GM12878 (cell line): ENCODE data around the gene GPR31. TPM values are rescaled to one million over a fixed set of nuclear protein-coding genes. Genes with fewer than 3 reads are reported as not detected.

ENCODE experiments used
- ATAC-seq: fragments of 200-7000 bp; cut with Tn5 transposase; 3 replicates; pipeline ENCODE4 v1.9.1; 2020; ENCODE audit warnings: mild to moderate bottlenecking, moderate library complexity
- BruUV-seq: library from RNA; stranded (reverse); fragments of 400-500 nt; replicated peaks from 2 replicates; lab custom pipeline; 2021; lab: Mats Ljungman, UMichigan
- CTCF ChIA-PET: fragments of 300-600 bp; sonication (Branson Sonifier 250); formaldehyde crosslinking; extraction: SDS; loops from one replicate; lab custom pipeline; 2021; ENCODE audit warnings: inconsistent platforms; lab: Yijun Ruan, JAX
- POLR2A ChIA-PET: fragments of 350-600 bp; formaldehyde crosslinking; extraction: SDS; loops from one replicate; lab custom pipeline; 2021; ENCODE audit warnings: inconsistent platforms; lab: Charles Lee
- RAD21 ChIA-PET: fragments of 300-600 bp; sonication (Branson Sonifier 250); formaldehyde crosslinking; loops from one replicate; lab custom pipeline; 2023; ENCODE audit warnings: antibody characterized with exemption; ENCODE audit not compliant: unreplicated experiment; lab: Charles Lee
- SMC1A ChIA-PET: fragments of 300-600 bp; sonication (Branson Sonifier 250); formaldehyde crosslinking; loops from one replicate; lab custom pipeline; 2023; ENCODE audit not compliant: unreplicated experiment, uncharacterized antibody; lab: Charles Lee
- DNase-seq: peaks from one replicate; pipeline ENCODE4 v3.0.0-alpha.2; 2011; ENCODE audit warnings: low read depth, low spot score
- FAIRE-seq: peaks from 3 replicates; lab custom pipeline; 2011; peaks lifted over from hg19 to GRCh38; lab: Jason Lieb, UNC
- H2AFZ ChIP-seq: 2 replicates; pipeline ENCODE4 v1.6.0; 2011; ENCODE audit warnings: low read depth, low read length, control low read depth; ENCODE audit not compliant: control insufficient read depth
- H3K27ac ChIP-seq: 2 replicates; pipeline ENCODE4 v1.5.1; 2011; ENCODE audit warnings: control low read depth; ENCODE audit not compliant: control insufficient read depth, insufficient read depth
- H3K27me3 ChIP-seq, 2 experiments: replicated peaks in 1 of 2; 2 replicates each; pipeline versions ENCODE4 v1.6.0 to v1.6.1; 2011; ENCODE audit warnings: low read length in 1 of 2; ENCODE audit not compliant: control insufficient read depth in 2 of 2, insufficient read depth in 2 of 2
- H3K36me3 ChIP-seq, 2 experiments: 2 replicates each; pipeline ENCODE4 v1.5.1; 2011; ENCODE audit warnings: low read length in 1 of 2; ENCODE audit not compliant: control insufficient read depth in 2 of 2, insufficient read depth in 2 of 2
- H3K4me1 ChIP-seq: 2 replicates; pipeline ENCODE4 v1.6.1; 2011; ENCODE audit warnings: mild to moderate bottlenecking, low read length, moderate library complexity, mixed read lengths; ENCODE audit not compliant: control insufficient read depth, insufficient read depth
- H3K4me2 ChIP-seq: 2 replicates; pipeline ENCODE4 v1.6.0; 2011; ENCODE audit warnings: control low read depth; ENCODE audit not compliant: control insufficient read depth, insufficient read depth
- H3K4me3 ChIP-seq: fragments of 200-600 bp; sonication (generic); 2 replicates; pipeline ENCODE4 v1.5.1; 2016
- H3K79me2 ChIP-seq: 2 replicates; pipeline ENCODE4 v1.6.0; 2011; ENCODE audit warnings: low read length; ENCODE audit not compliant: control insufficient read depth, insufficient read depth
- H3K9ac ChIP-seq: 2 replicates; pipeline ENCODE4 v1.8.0; 2011; ENCODE audit warnings: low read length, control low read depth, mixed read lengths; ENCODE audit not compliant: control insufficient read depth, insufficient read depth
- H3K9me3 ChIP-seq: replicated peaks from 3 replicates; pipeline ENCODE4 v1.5.1; 2011; ENCODE audit warnings: mild to moderate bottlenecking, low read length; ENCODE audit not compliant: control insufficient read depth, insufficient read depth
- H4K20me1 ChIP-seq: 2 replicates; pipeline ENCODE4 v1.6.0; 2011; ENCODE audit not compliant: control insufficient read depth, insufficient read depth
- GATAD2B ChIP-seq: fragments of 450-650 bp; conservative IDR thresholded peaks from 2 replicates; pipeline ENCODE4 v1.6.1; 2017; ENCODE audit warnings: low read depth, mild to moderate bottlenecking, moderate library complexity
- HCFC1 ChIP-seq: fragments of 150-350 bp; IDR thresholded peaks from 2 replicates; pipeline ENCODE4 v1.6.1; 2014; ENCODE audit warnings: low read length
- HDAC2 ChIP-seq: fragments of 200-600 bp; sonication (generic); IDR thresholded peaks from 2 replicates; pipeline ENCODE4 v1.6.1; 2017
- HDGF ChIP-seq: fragments of 450-650 bp; IDR thresholded peaks from 2 replicates; pipeline ENCODE4 v1.6.1; 2016; ENCODE audit warnings: antibody characterized with exemption
- IKZF2 ChIP-seq, 2 experiments: fragments of 450-650 bp; IDR thresholded peaks; 2 replicates each; pipeline ENCODE4 v1.6.1; 2017; ENCODE audit warnings: mild to moderate bottlenecking in 2 of 2, moderate library complexity in 2 of 2
- LARP7 ChIP-seq: fragments of 450-650 bp; IDR thresholded peaks from 2 replicates; pipeline ENCODE4 v1.6.1; 2017; ENCODE audit warnings: mild to moderate bottlenecking
- MTA2 ChIP-seq: fragments of 450-650 bp; IDR thresholded peaks from 2 replicates; pipeline ENCODE4 v1.6.1; 2016; ENCODE audit warnings: low read depth, mild to moderate bottlenecking, moderate library complexity
- MXI1 ChIP-seq: fragments of 150-350 bp; IDR thresholded peaks from 2 replicates; pipeline ENCODE4 v1.6.1; 2011; ENCODE audit warnings: low read depth, mild to moderate bottlenecking, inconsistent platforms, low read length, improper control_type of control experiment
- NRF1 ChIP-seq: conservative IDR thresholded peaks from 2 replicates; pipeline ENCODE4 v1.6.1; 2011; ENCODE audit warnings: mild to moderate bottlenecking, low read depth, low read length, improper control_type of control experiment
- PAX8 ChIP-seq: fragments of 450-650 bp; IDR thresholded peaks from 2 replicates; pipeline ENCODE4 v1.6.1; 2017; ENCODE audit warnings: mild to moderate bottlenecking, moderate library complexity
- POLR2AphosphoS5 ChIP-seq: IDR thresholded peaks from 2 replicates; pipeline ENCODE4 v1.6.1; 2011; ENCODE audit warnings: mild to moderate bottlenecking, low read length, inconsistent platforms
- POU2F2 ChIP-seq: IDR thresholded peaks from 3 replicates; pipeline ENCODE4 v1.6.1; 2011; ENCODE audit warnings: low read depth, mild to moderate bottlenecking, low read length, borderline replicate concordance
- RB1 ChIP-seq: fragments of 450-650 bp; formaldehyde crosslinking; IDR thresholded peaks from 2 replicates; pipeline ENCODE4 v1.6.1; 2017; ENCODE audit warnings: mild to moderate bottlenecking, borderline replicate concordance
- SIN3A ChIP-seq: IDR thresholded peaks from 2 replicates; pipeline ENCODE4 v1.6.1; 2012; ENCODE audit warnings: low read depth, low read length, improper control_type of control experiment
- SMARCA5 ChIP-seq: fragments of 450-650 bp; IDR thresholded peaks from 2 replicates; pipeline ENCODE4 v1.6.1; 2017; ENCODE audit warnings: mild to moderate bottlenecking
- SRF ChIP-seq, 2 experiments: IDR thresholded peaks; 2 replicates each; pipeline ENCODE4 v1.6.1; 2011; ENCODE audit warnings: low read depth in 2 of 2, low read length in 2 of 2, mild to moderate bottlenecking in 1 of 2, moderate library complexity in 1 of 2
- SUZ12 ChIP-seq: fragments of 200-600 bp; sonication (generic); IDR thresholded peaks from one replicate; pipeline ENCODE4 v1.6.1; 2018; ENCODE audit warnings: antibody characterized with exemption, mild to moderate bottlenecking; ENCODE audit not compliant: unreplicated experiment
- TBL1XR1 ChIP-seq: IDR thresholded peaks from 2 replicates; pipeline ENCODE4 v1.6.1; 2012; ENCODE audit warnings: low read depth, low read length, improper control_type of control experiment
- WGBS: methylation state at CpG from one replicate; pipeline ENCODE4 v1.1.6; 2016; ENCODE audit warnings: low lambda C conversion rate; ENCODE audit not compliant: insufficient replicate concordance, insufficient coverage; ENCODE audit errors: missing lambda C conversion rate; 5-methylcytosine and 5-hydroxymethylcytosine counted together
- in situ Hi-C: fragments of 300-500 bp; cut with MboI; formaldehyde crosslinking; loops from 9 replicates; pipeline ENCODE4 v1.14.3; 2018; ENCODE audit warnings: mixed read lengths
- intact Hi-C: fragments of 100-400 bp; cut with micrococcal nuclease; formaldehyde crosslinking; loops from one replicate; pipeline ENCODE4 v1.14.2; 2022; ENCODE audit not compliant: unreplicated experiment
- polyA plus RNA-seq, 11 experiments: library from polyadenylated mRNA; depleted of rRNA in 4 of 11; unstranded in 6 of 11; stranded (reverse) in 5 of 11; fragments of >200 nt; fragmentation: Nextera tagmentation in 4 of 11; fragmentation: Illumina TruSeq in 1 of 11; extraction: Ambion mirVana in 4 of 11; extraction: Trizol in 1 of 11; gene quantifications; 1 replicate in 1 of 11; 2 replicates in 10 of 11; pipeline versions ENCODE4 v1.2.1 to v1.2.3, GENCODE V29; 2011 to 2016; ENCODE audit warnings: inconsistent platforms in 2 of 11, missing spikeins in 2 of 11, low read depth in 1 of 11
- total RNA-seq, 4 experiments: library from RNA; depleted of rRNA in 3 of 4; stranded (reverse); fragments of >200 nt in 3 of 4; fragmentation: Illumina TruSeq in 1 of 4; extraction: Trizol in 1 of 4; gene quantifications; 2 replicates each; pipeline versions ENCODE4 v1.2.1 to v1.2.3, GENCODE V29; 2013 to 2021
- TF ChIP-seq, protein P1 (sequence below), 3 experiments: IDR thresholded peaks in 2 of 3; conservative IDR thresholded peaks in 1 of 3; 2 replicates each; pipeline ENCODE4 v1.5.1; 2011; ENCODE audit warnings: low read depth in 3 of 3, low read length in 3 of 3, mild to moderate bottlenecking in 3 of 3, control low read depth in 2 of 3, moderate library complexity in 2 of 3, inconsistent platforms in 1 of 3, mixed read lengths in 1 of 3; ENCODE audit not compliant: control insufficient read depth in 2 of 3, insufficient read depth in 1 of 3; ENCODE audit errors: extremely low read depth in 1 of 3
- TF ChIP-seq, protein P2 (sequence below): fragments of 450-650 bp; conservative IDR thresholded peaks from 2 replicates; pipeline ENCODE4 v1.6.1; 2017; ENCODE audit warnings: mild to moderate bottlenecking, moderate library complexity
- TF ChIP-seq, protein P3 (sequence below): fragments of 450-650 bp; IDR thresholded peaks from 2 replicates; pipeline ENCODE4 v1.6.1; 2014; ENCODE audit warnings: mild to moderate bottlenecking

Gene GPR31
- total and polyA plus RNA-seq, 10 of the 15 experiments (the other 5 are each of a cell fraction or from before 2014, with no cell fraction given) = not detected

DNA sequence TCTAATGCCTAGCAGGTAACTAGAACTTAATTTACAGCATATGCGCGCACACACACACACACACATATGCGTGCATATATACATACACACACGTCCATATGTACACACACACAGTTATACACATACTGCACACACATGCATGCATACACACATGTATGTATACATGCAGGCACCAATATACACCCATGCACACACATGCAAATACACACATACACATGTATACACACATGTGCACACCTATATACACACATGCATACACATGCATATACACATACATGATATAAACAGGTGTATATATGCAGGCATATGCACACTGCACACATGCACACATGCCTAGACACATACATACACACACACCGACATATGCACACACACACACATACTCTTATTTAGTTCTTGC is 33.0 kb downstream of the GPR31 start:
- Histone ChIP-seq H3K36me3 (no peaks in the 10 kb centered on the region), H3K4me1 (peaks cover 56% of the 10 kb centered on the region), H3K4me2 (peak overlapping the region; percentile 40), H2AFZ (no peak overlapping the region), H3K79me2 (peaks cover 14% of the 10 kb centered on the region), H3K9ac (no peak overlapping the region), H3K27ac (0 out of 2 replicates have a peak overlapping the region, but pooled peaks have one; percentile 9), H3K4me3 (peak overlapping the region; percentile 14; the same call in 1 of the 2 replicates), H4K20me1 (no peaks in the 10 kb centered on the region), H3K27me3 (no peaks in the 10 kb centered on the region), H3K9me3 (peaks cover 5% of the 10 kb centered on the region; the same call in 2 of the 3 replicates)
- ATAC-seq (no peak), DNase-seq (no peak), FAIRE-seq (no peak)
- ChIA-PET SMC1A (interaction anchor here (1.0 to 21.7 kb wide), 15 partner anchors 10 to 174 kb away, joined by 3 to 542 read pairs (median 9); partner anchors contain the start of gene CEP43), POLR2A (interaction anchor here (0.6 to 14.7 kb wide), 10 partner anchors 10 to 171 kb away, joined by 3 to 279 read pairs (median 6); partner anchors contain the start of gene CEP43), RAD21 (interaction anchor here (0.7 to 8.3 kb wide), 16 partner anchors 8 to 350 kb away, joined by 3 to 231 read pairs (median 9); partner anchors contain the start of gene CEP43), CTCF (interaction anchor here (1.1 to 8.1 kb wide), 11 partner anchors 8 to 173 kb away, joined by 3 to 129 read pairs (median 11); no protein-coding TSS in a partner anchor)
- no TSS peak for BruUV-seq
- WGBS = 49% methylated on average over 5 of the region's 5 CpGs
- in situ Hi-C loops (loop anchor here (25.0 kb wide), 1 partner anchor 112 kb away; no protein-coding TSS in a partner anchor), intact Hi-C loops (loop anchor here (5.0 to 10.0 kb wide), 2 partner anchors 127 to 170 kb away; partner anchors contain the start of genes CEP43 and RNASET2)
- TF ChIP-seq HCFC1 = no peak
- no peak for TF ChIP-seq NRF1
- peak; percentile 93; the same call in 1 of the 2 replicates for TF ChIP-seq PAX8
- TF ChIP-seq MTA2 = 0 out of 2 replicates have a peak, but pooled peaks have one; percentile 1
- no peak for TF ChIP-seq RB1
- TF ChIP-seq SMARCA5 = peak; percentile 19; the same call in 1 of the 2 replicates
- TF ChIP-seq HDAC2 = no peak
- no peak for TF ChIP-seq POU2F2
- TF ChIP-seq HDGF = peak; percentile 66; the same call in 1 of the 2 replicates
- TF ChIP-seq SRF (IDR thresholded peaks at IDR 0.05; ENCODE audit: low read depth in 2 of 2, low read length in 2 of 2) = no peak
- TF ChIP-seq, protein P1, sequence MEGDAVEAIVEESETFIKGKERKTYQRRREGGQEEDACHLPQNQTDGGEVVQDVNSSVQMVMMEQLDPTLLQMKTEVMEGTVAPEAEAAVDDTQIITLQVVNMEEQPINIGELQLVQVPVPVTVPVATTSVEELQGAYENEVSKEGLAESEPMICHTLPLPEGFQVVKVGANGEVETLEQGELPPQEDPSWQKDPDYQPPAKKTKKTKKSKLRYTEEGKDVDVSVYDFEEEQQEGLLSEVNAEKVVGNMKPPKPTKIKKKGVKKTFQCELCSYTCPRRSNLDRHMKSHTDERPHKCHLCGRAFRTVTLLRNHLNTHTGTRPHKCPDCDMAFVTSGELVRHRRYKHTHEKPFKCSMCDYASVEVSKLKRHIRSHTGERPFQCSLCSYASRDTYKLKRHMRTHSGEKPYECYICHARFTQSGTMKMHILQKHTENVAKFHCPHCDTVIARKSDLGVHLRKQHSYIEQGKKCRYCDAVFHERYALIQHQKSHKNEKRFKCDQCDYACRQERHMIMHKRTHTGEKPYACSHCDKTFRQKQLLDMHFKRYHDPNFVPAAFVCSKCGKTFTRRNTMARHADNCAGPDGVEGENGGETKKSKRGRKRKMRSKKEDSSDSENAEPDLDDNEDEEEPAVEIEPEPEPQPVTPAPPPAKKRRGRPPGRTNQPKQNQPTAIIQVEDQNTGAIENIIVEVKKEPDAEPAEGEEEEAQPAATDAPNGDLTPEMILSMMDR (IDR thresholded peaks at IDR 0.05 in 2 of 3, conservative IDR thresholded peaks at IDR 0.05 in 1 of 3; ENCODE audit: control insufficient read depth in 2 of 3, extremely low read depth in 1 of 3, insufficient read depth in 1 of 3, low read depth in 3 of 3, low read length in 3 of 3) = no peak
- no peak for TF ChIP-seq SUZ12
- TF ChIP-seq, protein P2, sequence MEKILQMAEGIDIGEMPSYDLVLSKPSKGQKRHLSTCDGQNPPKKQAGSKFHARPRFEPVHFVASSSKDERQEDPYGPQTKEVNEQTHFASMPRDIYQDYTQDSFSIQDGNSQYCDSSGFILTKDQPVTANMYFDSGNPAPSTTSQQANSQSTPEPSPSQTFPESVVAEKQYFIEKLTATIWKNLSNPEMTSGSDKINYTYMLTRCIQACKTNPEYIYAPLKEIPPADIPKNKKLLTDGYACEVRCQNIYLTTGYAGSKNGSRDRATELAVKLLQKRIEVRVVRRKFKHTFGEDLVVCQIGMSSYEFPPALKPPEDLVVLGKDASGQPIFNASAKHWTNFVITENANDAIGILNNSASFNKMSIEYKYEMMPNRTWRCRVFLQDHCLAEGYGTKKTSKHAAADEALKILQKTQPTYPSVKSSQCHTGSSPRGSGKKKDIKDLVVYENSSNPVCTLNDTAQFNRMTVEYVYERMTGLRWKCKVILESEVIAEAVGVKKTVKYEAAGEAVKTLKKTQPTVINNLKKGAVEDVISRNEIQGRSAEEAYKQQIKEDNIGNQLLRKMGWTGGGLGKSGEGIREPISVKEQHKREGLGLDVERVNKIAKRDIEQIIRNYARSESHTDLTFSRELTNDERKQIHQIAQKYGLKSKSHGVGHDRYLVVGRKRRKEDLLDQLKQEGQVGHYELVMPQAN = no peak
- no peak for TF ChIP-seq MXI1
- no peak; the same call in 1 of the 2 replicates for TF ChIP-seq LARP7
- TF ChIP-seq, protein P3, sequence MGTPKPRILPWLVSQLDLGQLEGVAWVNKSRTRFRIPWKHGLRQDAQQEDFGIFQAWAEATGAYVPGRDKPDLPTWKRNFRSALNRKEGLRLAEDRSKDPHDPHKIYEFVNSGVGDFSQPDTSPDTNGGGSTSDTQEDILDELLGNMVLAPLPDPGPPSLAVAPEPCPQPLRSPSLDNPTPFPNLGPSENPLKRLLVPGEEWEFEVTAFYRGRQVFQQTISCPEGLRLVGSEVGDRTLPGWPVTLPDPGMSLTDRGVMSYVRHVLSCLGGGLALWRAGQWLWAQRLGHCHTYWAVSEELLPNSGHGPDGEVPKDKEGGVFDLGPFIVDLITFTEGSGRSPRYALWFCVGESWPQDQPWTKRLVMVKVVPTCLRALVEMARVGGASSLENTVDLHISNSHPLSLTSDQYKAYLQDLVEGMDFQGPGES = no peak
- TF ChIP-seq POLR2AphosphoS5 = 0 out of 2 replicates have a peak, but pooled peaks have one; percentile 2
- TF ChIP-seq GATAD2B = no peak
- no peak for TF ChIP-seq TBL1XR1
- TF ChIP-seq IKZF2 (IDR thresholded peaks at IDR 0.05) = peak in 1 of 2 experiments; percentile 16; a peak in 1 of 4 replicates
- no peak for TF ChIP-seq SIN3A
